ENCODE results near the gene HLX.

DNA sequence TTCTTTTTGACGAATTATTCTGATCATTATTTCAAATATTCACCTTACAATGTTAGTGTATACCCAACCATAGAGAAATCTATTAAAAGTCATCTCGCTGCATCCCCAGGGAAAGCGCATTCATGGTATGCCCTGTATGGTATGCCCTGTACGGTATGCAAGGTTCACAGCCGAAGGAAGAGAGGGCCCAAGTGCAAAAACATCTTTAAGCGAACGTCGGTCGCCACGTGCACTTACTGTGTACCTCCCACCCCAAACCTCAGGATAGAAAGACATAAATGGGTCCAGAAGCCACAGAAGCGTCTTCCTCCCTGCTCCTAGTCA lies 14.4 kb downstream of the HLX start:
- TF ChIP-seq POLR2A (IDR thresholded peaks at IDR 0.05): no peak
- TF ChIP-seq, protein P1, sequence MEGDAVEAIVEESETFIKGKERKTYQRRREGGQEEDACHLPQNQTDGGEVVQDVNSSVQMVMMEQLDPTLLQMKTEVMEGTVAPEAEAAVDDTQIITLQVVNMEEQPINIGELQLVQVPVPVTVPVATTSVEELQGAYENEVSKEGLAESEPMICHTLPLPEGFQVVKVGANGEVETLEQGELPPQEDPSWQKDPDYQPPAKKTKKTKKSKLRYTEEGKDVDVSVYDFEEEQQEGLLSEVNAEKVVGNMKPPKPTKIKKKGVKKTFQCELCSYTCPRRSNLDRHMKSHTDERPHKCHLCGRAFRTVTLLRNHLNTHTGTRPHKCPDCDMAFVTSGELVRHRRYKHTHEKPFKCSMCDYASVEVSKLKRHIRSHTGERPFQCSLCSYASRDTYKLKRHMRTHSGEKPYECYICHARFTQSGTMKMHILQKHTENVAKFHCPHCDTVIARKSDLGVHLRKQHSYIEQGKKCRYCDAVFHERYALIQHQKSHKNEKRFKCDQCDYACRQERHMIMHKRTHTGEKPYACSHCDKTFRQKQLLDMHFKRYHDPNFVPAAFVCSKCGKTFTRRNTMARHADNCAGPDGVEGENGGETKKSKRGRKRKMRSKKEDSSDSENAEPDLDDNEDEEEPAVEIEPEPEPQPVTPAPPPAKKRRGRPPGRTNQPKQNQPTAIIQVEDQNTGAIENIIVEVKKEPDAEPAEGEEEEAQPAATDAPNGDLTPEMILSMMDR (IDR thresholded peaks at IDR 0.05): no peak
